Occipital lobe (tissue), 2 donors: ENCODE results near the gene TMEM185B. TPM values are rescaled to one million over a fixed set of nuclear protein-coding genes. Genes with fewer than 3 reads are reported as not detected.
"Not testable (repeated sequence)": the region's sequence is repeated elsewhere in the genome, so short reads cannot be mapped to it uniquely, and the experiment has no call there.

Experiments used
- DNase-seq: peaks from one replicate; lab custom pipeline; 2025; lab: John Stamatoyannopoulos, UW
- total RNA-seq: library from RNA; depleted of rRNA; stranded (reverse); fragments of >200 nt; gene quantifications from one replicate; pipeline ENCODE4 v1.2.3, GENCODE V29; 2014

Gene TMEM185B
- total RNA-seq, 1 donor from 2014 or later = 18.6 TPM

- DNase-seq = no peak
Observed at GRCh38 chr2:120208381-120209353, 14.5 kb downstream of the TMEM185B start.

- no peak for DNase-seq
Observed at GRCh38 chr2:120206022-120206581, 17.1 kb downstream of the TMEM185B start.

- no peak for DNase-seq
Observed at GRCh38 chr2:120204945-120205670, 18.1 kb downstream of the TMEM185B start.

- no peak for DNase-seq
Observed at GRCh38 chr2:120204417-120204816, 18.8 kb downstream of the TMEM185B start.

- no peak for DNase-seq
Observed at GRCh38 chr2:120204022-120204405, 19.2 kb downstream of the TMEM185B start.

DNA sequence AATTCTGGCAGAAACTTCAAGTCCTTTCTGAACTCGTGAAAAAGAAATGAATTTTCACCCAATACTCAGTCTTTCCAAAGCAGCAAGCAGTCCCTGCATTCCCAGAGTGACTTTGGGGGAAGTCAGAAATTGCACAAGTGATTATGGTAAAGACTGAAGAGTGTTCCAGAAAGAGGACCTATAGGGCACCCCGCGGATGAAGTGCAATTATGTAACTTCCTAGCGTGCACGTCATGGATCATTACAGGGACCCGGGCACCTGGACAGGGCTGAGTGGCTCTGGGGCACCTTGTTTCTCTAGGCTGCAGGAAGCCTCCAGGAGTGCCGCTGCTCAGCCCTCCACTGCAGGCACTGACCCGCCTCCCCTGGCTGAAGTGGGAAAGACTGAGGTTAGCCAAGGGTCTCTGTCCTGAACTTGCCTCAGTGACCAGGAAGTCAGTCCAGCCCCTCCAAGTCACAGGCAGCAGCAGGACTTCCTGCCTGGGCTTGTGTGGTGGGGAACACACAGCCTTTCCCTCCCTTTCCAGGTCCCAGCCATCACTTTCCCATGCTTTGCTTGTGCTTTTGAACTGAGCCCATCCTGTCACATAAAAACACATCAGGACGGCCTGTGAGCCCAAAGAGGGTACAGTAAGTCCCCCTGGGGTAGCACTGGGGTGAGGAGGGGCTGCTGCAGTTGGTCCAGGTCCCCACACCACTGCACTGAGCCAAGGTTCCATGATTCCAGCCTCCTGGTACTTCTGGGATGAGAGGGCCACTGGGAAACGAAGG, 19.8 kb downstream of the TMEM185B start:
- DNase-seq = no peak

DNA sequence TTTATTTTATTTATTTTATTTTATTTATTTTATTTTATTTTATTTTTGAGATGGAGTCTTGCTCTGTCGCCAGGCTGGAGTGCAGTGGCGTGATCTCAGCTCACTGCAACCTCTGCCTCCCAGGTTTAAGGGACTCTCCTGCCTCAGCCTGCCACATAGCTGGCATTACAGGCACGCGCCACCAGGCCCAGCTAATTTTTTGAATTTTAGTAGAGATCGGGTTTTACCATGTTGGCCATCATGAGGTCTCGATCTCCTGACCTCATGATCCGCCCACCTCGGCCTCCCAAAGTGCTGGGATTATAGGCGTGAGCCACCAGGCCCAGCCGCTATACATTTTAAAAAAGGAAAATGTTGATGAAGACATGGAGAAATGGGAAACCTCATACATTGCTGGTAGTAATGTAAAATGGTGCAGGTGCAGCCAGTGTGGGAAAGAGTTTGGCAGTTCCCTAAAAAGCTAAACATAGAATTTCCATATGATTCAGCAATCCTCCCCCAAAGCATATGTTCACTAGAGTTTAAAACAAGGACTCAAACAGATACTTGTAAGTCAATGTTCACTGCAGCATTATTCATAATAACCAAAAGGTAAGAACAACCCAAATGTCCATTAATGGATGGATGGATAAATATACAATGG, 23.3 kb downstream of the TMEM185B start:
- DNase-seq = not testable (repeated sequence)

- DNase-seq = no peak
Observed at GRCh38 chr2:120195553-120195952, 27.6 kb downstream of the TMEM185B start.

- no peak for DNase-seq
Observed at GRCh38 chr2:120192280-120192679, 30.9 kb downstream of the TMEM185B start.

DNA sequence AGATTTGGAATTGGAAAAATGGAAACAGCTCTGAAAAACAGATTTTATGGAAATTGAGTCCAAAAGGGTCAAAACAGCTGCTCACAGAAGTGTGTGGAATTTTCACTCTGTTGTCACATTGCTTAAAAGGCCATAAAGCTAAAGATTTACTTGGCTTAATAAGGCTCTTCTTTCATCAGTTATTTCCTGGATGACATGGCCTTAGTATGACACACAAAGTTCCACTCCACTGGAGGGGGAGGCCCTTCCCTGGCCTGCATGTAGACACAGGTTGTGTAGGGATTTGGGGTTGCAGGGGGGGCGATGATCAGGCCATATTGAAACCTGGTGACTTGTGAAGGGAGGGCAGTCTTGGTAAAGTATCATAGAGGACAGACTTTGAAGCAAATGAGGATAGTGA, 34.0 kb downstream of the TMEM185B start:
- DNase-seq = no peak

- no peak for DNase-seq
Observed at GRCh38 chr2:120182019-120182560, 41.1 kb downstream of the TMEM185B start.

GRCh38 chr2:120180066-120180465, 43.1 kb downstream of the TMEM185B start:
- no peak for DNase-seq

DNA sequence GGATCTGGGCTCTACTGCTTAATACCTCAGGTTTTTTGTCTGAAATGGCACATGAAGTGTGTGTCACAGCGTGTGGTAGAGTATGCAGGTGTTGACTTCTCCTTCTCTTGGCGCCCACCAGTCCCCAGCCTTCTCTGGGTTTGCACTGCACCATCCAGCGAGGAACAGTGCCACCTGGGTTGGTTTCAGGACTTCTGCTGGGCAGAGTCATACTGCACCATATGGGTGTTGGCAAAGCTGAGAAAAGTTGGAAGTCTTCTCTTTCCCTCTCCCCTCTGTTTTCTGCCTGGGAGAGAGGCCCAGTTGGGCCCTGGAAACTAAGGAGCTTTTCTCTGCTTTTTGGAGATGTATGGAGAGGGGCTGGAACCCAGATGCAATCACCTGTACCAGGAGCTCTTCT, 43.8 kb downstream of the TMEM185B start:
- no peak for DNase-seq

DNA sequence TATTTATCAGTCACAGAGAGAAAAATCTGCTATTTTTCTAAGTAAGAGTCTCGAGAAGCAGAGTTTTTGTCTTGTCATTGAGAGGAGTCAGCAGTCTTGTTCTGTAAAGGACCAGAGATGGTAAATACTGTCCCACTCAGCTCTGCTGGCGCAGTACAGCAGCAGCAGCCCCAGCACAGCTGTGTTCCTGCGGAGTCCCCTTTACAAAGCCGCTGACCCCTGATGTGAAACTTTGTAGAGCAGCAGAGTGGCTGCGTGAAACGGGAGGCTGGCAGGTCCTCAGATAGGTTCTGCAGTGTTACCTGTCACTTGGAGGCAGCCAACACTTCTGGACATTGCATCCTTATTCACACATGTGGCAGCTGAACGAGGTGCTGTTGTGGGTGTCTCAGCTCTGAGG, 45.2 kb downstream of the TMEM185B start:
- DNase-seq = no peak

DNA sequence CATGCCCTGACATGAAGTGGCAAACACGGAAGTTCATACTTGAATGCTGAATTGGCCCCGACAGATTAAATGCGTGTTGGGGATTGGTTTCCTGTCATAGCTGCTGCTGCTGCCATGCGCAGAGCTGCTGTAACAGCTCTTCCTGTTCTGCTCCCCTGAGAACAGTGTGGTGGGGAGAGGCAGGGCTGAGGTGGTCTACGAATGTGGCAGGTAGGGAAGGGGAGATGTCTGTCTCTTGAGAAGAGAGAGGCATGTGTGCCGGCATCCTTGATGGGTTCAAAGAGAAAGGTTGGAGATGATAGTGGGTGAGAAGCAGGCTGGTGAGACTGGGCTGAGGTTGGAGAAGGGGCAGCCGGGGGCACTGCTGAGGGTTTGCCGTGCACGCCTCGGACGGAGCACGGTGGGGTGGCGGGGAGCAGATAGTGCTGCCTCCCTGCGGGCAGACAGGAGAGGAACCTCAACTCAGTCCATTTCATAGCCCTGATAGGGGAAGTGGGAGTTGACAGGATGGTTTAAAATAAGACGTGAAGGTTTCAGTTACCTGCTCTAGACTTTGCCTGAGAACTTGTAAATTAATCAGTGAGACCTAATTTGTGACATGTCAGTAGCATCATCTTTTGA, 46.1 kb downstream of the TMEM185B start:
- no peak for DNase-seq

- DNase-seq = no peak
Observed at GRCh38 chr2:120176526-120176925, 46.7 kb downstream of the TMEM185B start.

DNA sequence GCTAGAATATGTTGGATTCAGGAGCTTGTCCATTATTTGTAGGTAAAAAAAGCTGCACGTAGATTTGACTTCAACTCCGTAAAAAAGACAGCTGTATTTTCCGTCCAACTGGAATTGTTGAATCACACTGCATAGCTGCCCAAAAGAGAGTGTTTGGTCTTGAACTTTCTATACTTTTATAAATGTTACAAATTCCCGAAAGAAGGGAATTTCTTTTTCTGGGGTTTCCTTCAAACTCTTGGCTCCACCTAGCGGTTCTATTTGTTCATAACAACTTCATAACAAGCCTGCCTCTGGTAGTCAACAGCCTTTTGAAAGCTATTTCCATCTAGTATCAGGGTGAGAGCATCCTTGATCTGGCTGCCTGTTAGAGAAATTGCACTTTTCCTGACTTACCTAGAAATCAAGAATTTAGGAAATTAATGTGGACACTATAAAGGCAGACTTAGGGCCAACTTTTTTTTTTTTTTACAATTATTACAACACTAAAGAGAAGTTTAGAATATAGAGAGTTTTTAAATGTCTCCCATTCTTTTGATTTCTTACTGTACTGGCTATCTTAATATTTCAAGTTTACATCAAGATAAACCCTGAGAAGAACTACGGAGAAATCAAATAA, 48.1 kb downstream of the TMEM185B start:
- no peak for DNase-seq
